Gastroesophageal sphincter (tissue), 4 donors: ENCODE data around the gene GATA5. TPM values are rescaled to one million over a fixed set of nuclear protein-coding genes. Genes with fewer than 3 reads are reported as not detected.
A peak's percentile ranks its signal among the peaks of the same experiment; 100 is the strongest.

Source experiments
- ATAC-seq: fragments of 150-250 bp; one replicate; pipeline ENCODE4 v1.9.1; 2016; ENCODE audit warnings: mild to moderate bottlenecking, moderate library complexity
- H3K27ac ChIP-seq, 4 donors: fragments of 200-600 bp; sonication (generic) in 3 of 4; 1 replicate in 3 of 4; 2 replicates in 1 of 4; pipeline ENCODE4 v1.5.1; 2016 to 2019
- H3K27me3 ChIP-seq: fragments of 200-600 bp; sonication (generic); one replicate; pipeline ENCODE4 v1.5.1; 2019
- H3K36me3 ChIP-seq, 2 donors: fragments of 200-600 bp; sonication (generic); one replicate each; pipeline ENCODE4 v1.5.1; 2019; ENCODE audit warnings: control low read depth in 1 of 2
- H3K4me1 ChIP-seq, 3 donors: fragments of 200-600 bp; sonication (generic); 1 replicate in 2 of 3; 2 replicates in 1 of 3; pipeline ENCODE4 v1.5.1; 2016 to 2019; ENCODE audit warnings: control low read depth in 2 of 3
- H3K4me3 ChIP-seq, 2 donors: fragments of 200-600 bp; sonication (generic); one replicate each; pipeline ENCODE4 v1.5.1; 2019; ENCODE audit warnings: mild to moderate bottlenecking in 1 of 2, moderate library complexity in 1 of 2
- H3K9me3 ChIP-seq, 3 donors: fragments of 200-600 bp; sonication (generic); one replicate each; pipeline ENCODE4 v1.5.1; 2017 to 2019; ENCODE audit warnings: control low read depth in 2 of 3
- CTCF ChIP-seq, 4 experiments: fragments of 200-600 bp in 2 of 4; fragments of 450-650 bp in 2 of 4; sonication (generic) in 1 of 4; IDR thresholded peaks; one replicate each; pipeline ENCODE4 v1.5.1; 2017 to 2019; ENCODE audit warnings: antibody characterized with exemption in 4 of 4, mild to moderate bottlenecking in 2 of 4, moderate library complexity in 2 of 4
- EP300 ChIP-seq: sonication (generic); formaldehyde crosslinking; IDR thresholded peaks from one replicate; pipeline ENCODE4 v1.6.1; 2017; ENCODE audit warnings: antibody characterized with exemption, mild to moderate bottlenecking
- POLR2A ChIP-seq, 2 donors: fragments of 450-650 bp; IDR thresholded peaks; one replicate each; pipeline ENCODE4 v1.6.1; 2017; ENCODE audit warnings: antibody characterized with exemption in 2 of 2, mild to moderate bottlenecking in 2 of 2, moderate library complexity in 1 of 2
- POLR2AphosphoS5 ChIP-seq: sonication (generic); formaldehyde crosslinking; IDR thresholded peaks from one replicate; pipeline ENCODE4 v1.6.1; 2017; ENCODE audit warnings: antibody characterized with exemption
- WGBS, 2 donors: methylation state at CpG; one replicate each; pipeline ENCODE4 v1.1.5; 2018; ENCODE audit warnings: low coverage in 1 of 2; 5-methylcytosine and 5-hydroxymethylcytosine counted together
- total RNA-seq, 4 donors: library from RNA; depleted of rRNA; stranded (reverse); fragments of >200 nt; gene quantifications; one replicate each; pipeline ENCODE4 v1.1.0, GENCODE V29; 2016

The GATA5 gene
- total RNA-seq, 4 donors from 2014 or later, result 0.31 to 2.2 (median 1.1) TPM

- no peaks in the 10 kb centered on the region for H3K9me3 ChIP-seq
- no peak overlapping the region for H3K27ac ChIP-seq
- ATAC-seq, result no peak
- H3K27me3 ChIP-seq, result peaks cover 11% of the 10 kb centered on the region
- 53% methylated on average over 9 of the region's 13 CpGs; no CpG with 5 or more reads in 1 of the 2 donors for WGBS, 2 donors
- no peak for TF ChIP-seq POLR2AphosphoS5
- no peak for TF ChIP-seq EP300
- no peak for TF ChIP-seq CTCF (IDR thresholded peaks at IDR 0.05)
- no peak for TF ChIP-seq POLR2A (IDR thresholded peaks at IDR 0.05)
- H3K4me3 ChIP-seq, result no peak overlapping the region
- no peaks in the 10 kb centered on the region for H3K36me3 ChIP-seq
- peaks cover 0 to 12% (median 0%) of the 10 kb centered on the region in 3 donors for H3K4me1 ChIP-seq
Observed at GRCh38 chr20:62501801-62502495, 26.2 kb upstream of the GATA5 start.

- no peak overlapping the region for H3K4me3 ChIP-seq
Observed at GRCh38 chr20:62500237-62500864, 24.6 kb upstream of the GATA5 start.

GRCh38 chr20:62499758-62500236 lies 24.0 kb upstream of the GATA5 start:
- no peak overlapping the region for H3K27ac ChIP-seq
- peak; percentile 13 for ATAC-seq
- H3K4me3 ChIP-seq, result no peak overlapping the region
- H3K9me3 ChIP-seq, result no peaks in the 10 kb centered on the region
- WGBS, 2 donors, result 50 to 64% methylated on average over 2 to 5 of the region's 21 CpGs
- H3K4me1 ChIP-seq, result peaks cover 0 to 34% (median 16%) of the 10 kb centered on the region in 3 donors
- peaks cover 23% of the 10 kb centered on the region for H3K27me3 ChIP-seq
- TF ChIP-seq EP300 (no peak), POLR2AphosphoS5 (no peak), POLR2A (IDR thresholded peaks at IDR 0.05) (no peak)
- no peaks in the 10 kb centered on the region for H3K36me3 ChIP-seq

More at GRCh38 chr20:62500237-62500864, 24.6 kb upstream of the GATA5 start:
- Histone ChIP-seq H3K9me3 (no peaks in the 10 kb centered on the region), H3K4me1 (peaks cover 0 to 28% (median 10%) of the 10 kb centered on the region in 3 donors), H3K27ac (no peak overlapping the region), H3K36me3 (no peaks in the 10 kb centered on the region), H3K27me3 (peaks cover 23% of the 10 kb centered on the region)
- ATAC-seq, result peak; percentile 77
- TF ChIP-seq EP300 (no peak), CTCF (IDR thresholded peaks at IDR 0.05) (peak in 3 of 4 experiments; percentile 95 to 96 (median 95))
- WGBS, 2 donors, result 42 to 73% methylated on average over 6 to 10 of the region's 26 CpGs

GRCh38 chr20:62498874-62499273 lies 23.1 kb upstream of the GATA5 start:
- Histone ChIP-seq H3K4me3 (no peak overlapping the region), H3K4me1 (peaks cover 0 to 43% (median 22%) of the 10 kb centered on the region in 3 donors), H3K36me3 (no peaks in the 10 kb centered on the region), H3K27me3 (peaks cover 23% of the 10 kb centered on the region), H3K9me3 (no peaks in the 10 kb centered on the region), H3K27ac (no peak overlapping the region)
- no peak for ATAC-seq
- WGBS, 2 donors, result 80 to 83% methylated on average over 2 to 3 of the region's 6 CpGs
- TF ChIP-seq EP300 (no peak), POLR2A (IDR thresholded peaks at IDR 0.05) (no peak), POLR2AphosphoS5 (no peak), CTCF (IDR thresholded peaks at IDR 0.05) (no peak)

GRCh38 chr20:62496568-62497218 lies 20.9 kb upstream of the GATA5 start:
- H3K9me3 ChIP-seq, result no peaks in the 10 kb centered on the region
- no peaks in the 10 kb centered on the region for H3K36me3 ChIP-seq
- no peak for ATAC-seq
- 26 to 40% methylated on average over 2 to 13 of the region's 32 CpGs for WGBS, 2 donors
- no peak overlapping the region for H3K4me3 ChIP-seq
- H3K27ac ChIP-seq, result no peak overlapping the region
- H3K4me1 ChIP-seq, result peaks cover 0 to 53% (median 22%) of the 10 kb centered on the region in 3 donors
- peak in 3 of 4 experiments; percentile 32 to 79 (median 52) for TF ChIP-seq CTCF (IDR thresholded peaks at IDR 0.05)
- TF ChIP-seq POLR2A (IDR thresholded peaks at IDR 0.05), result no peak
- peaks cover 23% of the 10 kb centered on the region for H3K27me3 ChIP-seq
